NB4 (cell line): Measurements from ENCODE around the gene SUGP2.
A peak's percentile ranks its signal among the peaks of the same experiment; 100 is the strongest.

Experiments used
- DNase-seq: peaks from one replicate; pipeline ENCODE4 v3.0.0; 2010; ENCODE audit warnings: low read depth
- H3K4me3 ChIP-seq: one replicate; pipeline ENCODE4 v1.5.1; 2011; ENCODE audit warnings: mild to moderate bottlenecking, low read depth, low read length, moderate library complexity
- MAX ChIP-seq: IDR thresholded peaks from 2 replicates; pipeline ENCODE4 v1.6.1; 2011; ENCODE audit warnings: low read depth, low read length
- MYC ChIP-seq: IDR thresholded peaks from 2 replicates; pipeline ENCODE4 v1.6.1; 2011; ENCODE audit warnings: low read depth, low read length
- POLR2A ChIP-seq: IDR thresholded peaks from 2 replicates; pipeline ENCODE4 v1.6.1; 2011; ENCODE audit warnings: mild to moderate bottlenecking; ENCODE audit not compliant: insufficient read length; ENCODE audit errors: extremely low read depth
- TF ChIP-seq, protein P1 (sequence below): IDR thresholded peaks from one replicate; pipeline ENCODE4 v1.5.1; 2012; ENCODE audit warnings: low read depth, low read length

The SUGP2 gene

DNA sequence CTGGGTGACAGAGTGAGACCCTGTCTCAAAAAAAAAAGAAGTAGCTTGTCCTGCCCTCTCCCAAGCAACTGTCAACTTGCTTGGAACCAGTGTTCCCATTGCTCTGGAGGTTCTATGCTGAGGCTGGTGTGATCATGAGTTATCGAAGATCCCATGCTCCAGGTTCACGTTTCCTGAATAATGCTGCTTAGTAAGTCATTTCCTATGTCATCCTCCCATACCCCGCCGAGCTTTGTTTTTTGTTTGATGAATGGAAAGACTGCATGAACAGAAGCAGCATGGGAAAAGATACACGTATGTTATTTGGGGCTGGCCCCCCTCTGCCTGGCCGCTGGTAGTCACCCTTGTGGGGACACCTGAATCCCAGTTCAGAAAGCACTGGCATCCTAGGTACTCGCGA is 41.8 kb upstream of the SUGP2 start:
- DNase-seq = no peak
- H3K4me3 ChIP-seq = no peak overlapping the region
- TF ChIP-seq, protein P1, sequence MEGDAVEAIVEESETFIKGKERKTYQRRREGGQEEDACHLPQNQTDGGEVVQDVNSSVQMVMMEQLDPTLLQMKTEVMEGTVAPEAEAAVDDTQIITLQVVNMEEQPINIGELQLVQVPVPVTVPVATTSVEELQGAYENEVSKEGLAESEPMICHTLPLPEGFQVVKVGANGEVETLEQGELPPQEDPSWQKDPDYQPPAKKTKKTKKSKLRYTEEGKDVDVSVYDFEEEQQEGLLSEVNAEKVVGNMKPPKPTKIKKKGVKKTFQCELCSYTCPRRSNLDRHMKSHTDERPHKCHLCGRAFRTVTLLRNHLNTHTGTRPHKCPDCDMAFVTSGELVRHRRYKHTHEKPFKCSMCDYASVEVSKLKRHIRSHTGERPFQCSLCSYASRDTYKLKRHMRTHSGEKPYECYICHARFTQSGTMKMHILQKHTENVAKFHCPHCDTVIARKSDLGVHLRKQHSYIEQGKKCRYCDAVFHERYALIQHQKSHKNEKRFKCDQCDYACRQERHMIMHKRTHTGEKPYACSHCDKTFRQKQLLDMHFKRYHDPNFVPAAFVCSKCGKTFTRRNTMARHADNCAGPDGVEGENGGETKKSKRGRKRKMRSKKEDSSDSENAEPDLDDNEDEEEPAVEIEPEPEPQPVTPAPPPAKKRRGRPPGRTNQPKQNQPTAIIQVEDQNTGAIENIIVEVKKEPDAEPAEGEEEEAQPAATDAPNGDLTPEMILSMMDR = no peak
- no peak for TF ChIP-seq MYC
- TF ChIP-seq POLR2A = no peak
- no peak for TF ChIP-seq MAX

DNA sequence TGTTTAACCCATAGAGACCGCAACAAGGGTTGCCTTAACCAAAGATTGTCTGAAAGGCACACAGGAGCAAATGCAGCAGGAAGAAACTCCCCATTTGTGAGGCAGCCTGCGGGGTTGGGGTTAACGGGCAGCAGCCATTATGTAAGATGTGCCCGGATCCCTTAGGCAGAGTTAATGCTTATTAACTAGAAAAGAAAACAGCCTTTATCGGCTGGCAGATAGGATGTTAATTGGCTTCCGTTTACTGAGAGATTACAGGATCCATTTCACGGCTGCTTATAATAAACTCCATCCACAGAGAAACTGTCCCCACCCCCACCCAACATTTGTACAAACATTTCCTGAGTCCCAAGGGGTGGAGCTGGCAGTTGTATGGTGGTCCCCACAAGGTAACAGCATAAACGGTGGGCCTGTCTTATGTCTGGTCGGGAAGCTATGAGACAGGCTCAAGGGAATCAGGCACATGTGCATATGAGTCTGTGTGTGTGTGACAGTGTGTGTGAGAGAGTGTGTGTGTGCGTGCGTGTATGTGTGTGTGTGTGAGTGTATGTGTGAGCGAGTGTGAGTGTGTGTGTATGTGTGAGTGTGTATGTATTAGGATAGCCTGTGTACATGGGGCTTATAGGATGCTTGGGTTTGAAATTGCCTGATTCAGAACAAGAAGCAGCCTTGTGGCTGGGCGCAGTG is 41.0 kb upstream of the SUGP2 start:
- peak; percentile 79 for DNase-seq
- H3K4me3 ChIP-seq = no peak overlapping the region
- no peak for TF ChIP-seq POLR2A
- TF ChIP-seq MAX = no peak
- TF ChIP-seq, protein P1 = no peak
- no peak for TF ChIP-seq MYC

DNA sequence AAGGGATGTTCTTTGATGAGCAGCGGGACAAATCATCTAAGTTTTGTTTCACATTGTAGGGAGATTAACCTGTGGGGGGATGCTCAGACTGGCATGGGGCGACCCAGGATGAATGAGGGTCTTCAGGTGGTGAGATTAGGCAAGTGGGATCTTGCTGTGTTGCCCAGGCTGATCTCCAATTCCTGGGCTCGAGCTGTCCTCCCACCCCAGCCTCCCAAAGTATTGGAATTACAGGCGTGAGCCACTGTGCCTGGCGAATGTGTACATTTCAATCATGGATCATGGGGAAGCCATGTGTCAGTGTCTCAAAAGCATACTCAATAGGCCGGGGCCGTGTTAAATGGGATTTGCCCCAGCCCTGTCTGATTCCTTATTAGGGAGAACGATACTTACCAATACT is 38.6 kb upstream of the SUGP2 start:
- H3K4me3 ChIP-seq = no peak overlapping the region
- no peak for DNase-seq
- TF ChIP-seq POLR2A = no peak
- no peak for TF ChIP-seq MYC
- TF ChIP-seq, protein P1 = no peak
- no peak for TF ChIP-seq MAX

DNA sequence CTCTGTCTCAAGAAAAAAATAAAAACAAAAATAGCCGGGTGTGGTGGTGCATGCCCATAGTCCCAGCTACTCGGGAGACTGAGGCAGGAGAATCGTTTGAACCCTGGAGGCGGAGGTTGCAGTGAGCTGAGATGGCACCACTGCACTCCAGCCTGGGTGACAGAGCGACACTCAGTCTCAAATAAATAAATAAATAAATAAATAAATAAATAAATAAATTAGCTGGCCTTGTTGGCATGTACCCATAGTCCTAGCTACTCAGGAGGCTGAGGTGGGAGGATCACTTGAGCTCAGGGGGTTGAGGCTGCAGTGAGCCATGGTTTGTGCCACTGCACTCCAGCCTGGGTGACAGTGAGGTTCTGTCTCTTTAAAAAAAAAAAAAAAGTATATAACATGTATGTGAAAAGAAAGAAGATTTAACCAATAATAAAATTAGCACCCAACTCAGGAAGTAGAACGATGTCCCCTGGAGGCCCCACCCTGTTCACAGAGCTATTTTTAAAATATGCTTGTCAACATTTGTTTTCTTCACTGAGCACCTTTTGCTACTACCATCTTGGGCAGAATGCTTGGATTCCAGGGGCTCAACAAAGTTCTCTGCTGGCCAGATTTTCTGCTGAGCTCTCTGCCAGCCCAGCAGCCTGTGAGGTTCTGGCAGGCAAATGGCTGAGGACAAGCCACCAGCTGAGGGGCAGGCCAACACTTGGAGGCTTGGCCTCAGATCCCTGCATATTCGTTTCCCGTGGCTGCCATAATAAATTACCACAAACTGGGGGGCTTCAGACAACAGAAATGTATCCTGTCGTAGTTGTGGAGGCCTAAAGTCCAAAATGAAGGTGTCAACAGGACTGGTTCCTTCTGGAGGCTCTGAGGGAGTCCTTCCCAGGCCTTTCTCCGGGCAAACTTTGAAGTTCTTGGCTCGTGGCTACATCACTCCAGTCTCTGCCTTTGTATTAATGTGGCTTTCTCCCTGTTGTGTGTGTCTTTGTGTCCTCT is 35.6 kb upstream of the SUGP2 start:
- TF ChIP-seq MAX = no peak
- TF ChIP-seq MYC = no peak
- TF ChIP-seq POLR2A = no peak
- TF ChIP-seq, protein P1 = no peak
- no peak overlapping the region for H3K4me3 ChIP-seq
- no peak for DNase-seq

GRCh38 chr19:19067276-19068072 is 34.2 kb upstream of the SUGP2 start:
- DNase-seq = peak; percentile 48
- H3K4me3 ChIP-seq = no peak overlapping the region

More at GRCh38 chr19:19067276-19068072, 34.2 kb upstream of the SUGP2 start:
- TF ChIP-seq MYC (no peak), POLR2A (no peak)
